Placental epithelial cell (primary cell): ENCODE measurements around the gene COMTD1. TPM values are rescaled to one million over a fixed set of nuclear protein-coding genes. Genes with fewer than 3 reads are reported as not detected.

Experiments used
- small RNA-seq: library from RNA; depleted of rRNA; stranded (forward); fragments of <200 nt; gene quantifications from one replicate; pipeline ENCODE3, GENCODE V24; 2012
- total RNA-seq: library from RNA; depleted of rRNA; stranded (reverse); fragments of >200 nt; gene quantifications from 2 replicates; pipeline ENCODE4 v1.2.3, GENCODE V29; 2012

COMTD1 gene
- total RNA-seq: 11.8 and 20.7 TPM in 2 replicates

GRCh38 chr10:75235375-75236177 lies at the start of gene COMTD1:
COMTD1 (minus strand) TSS chr10:75235957; CDS start chr10:75235928, 29 bp downstream.

DNA sequence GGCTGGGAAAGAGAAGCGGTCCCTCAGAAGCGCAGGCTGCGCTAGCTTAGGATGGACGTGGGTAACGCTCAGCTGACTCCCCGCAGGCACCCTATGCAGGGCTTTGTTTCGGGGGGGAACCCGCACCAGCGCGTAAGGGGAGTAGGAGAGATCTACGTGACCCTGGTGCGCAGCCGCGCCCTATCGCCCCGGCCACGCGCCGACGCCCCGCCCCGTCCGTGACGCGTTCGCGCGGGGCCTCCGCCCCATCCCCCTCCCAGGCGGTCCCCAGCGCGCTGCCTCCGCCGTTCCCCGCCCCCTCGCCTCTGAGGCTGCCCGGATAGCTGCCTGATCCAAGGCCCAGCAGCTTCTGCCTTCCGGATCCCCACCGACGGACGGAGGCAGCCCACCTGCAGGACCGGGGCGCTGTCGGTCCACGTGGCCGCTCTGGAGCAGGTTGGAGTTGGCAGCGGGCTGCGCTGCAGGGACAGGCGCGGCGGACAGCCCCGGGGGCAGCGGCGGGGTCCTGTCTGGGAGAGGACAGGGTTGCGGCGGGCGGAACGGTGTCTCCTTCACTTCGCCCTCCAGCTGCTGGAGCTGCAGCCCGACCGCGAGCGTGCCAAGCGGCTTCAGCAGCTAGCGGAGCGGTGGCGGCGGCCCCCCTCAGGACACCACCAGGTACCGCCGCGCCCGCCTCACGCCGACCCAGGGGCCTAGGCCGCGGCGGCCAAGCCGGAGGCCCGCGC lies 25.3 kb downstream of the COMTD1 start, which contains the start of gene VDAC2:
TSS of gene VDAC2 (plus strand) at position 515 of the 725 bp plus-strand sequence. CDS start 363 bp downstream, outside the sequence.

Small RNAs within 50 kb of the gene (small RNA-seq; reads per million reads assigned to genes)
- gene HMGA1P5 (not detected), gene RPL39P25 (not detected)

Other genes with a start within 250 kb of the COMTD1 start
- 13.0 and 20.5 TPM in 2 replicates for gene SAMD8, start 124.3 kb downstream of the COMTD1 start, total RNA-seq
- gene VDAC2, start 25.2 kb downstream of the COMTD1 start, total RNA-seq: 162 and 204 TPM in 2 replicates
- 14.1 and 18.1 TPM in 2 replicates for gene ZNF503, start 165.8 kb upstream of the COMTD1 start, total RNA-seq
- gene LRMDA, start 195.7 kb upstream of the COMTD1 start, total RNA-seq: 2.0 and 3.9 TPM in 2 replicates